Stimulated activated CD8-positive, alpha-beta memory T cell treated with anti-CD3 and anti-CD28 coated beads, Interleukin-15, amount 100 ng/mL, for 1 hour (primary cell): Measurements from ENCODE around the gene TM4SF4.
"Not testable (repeated sequence)": the region's sequence is repeated elsewhere in the genome, so short reads cannot be mapped to it uniquely, and the experiment has no call there.

Experiments used
- DNase-seq: peaks from one replicate; pipeline ENCODE4 v3.0.0-alpha.2; 2020; ENCODE audit warnings: low read depth

TM4SF4 gene, protein sequence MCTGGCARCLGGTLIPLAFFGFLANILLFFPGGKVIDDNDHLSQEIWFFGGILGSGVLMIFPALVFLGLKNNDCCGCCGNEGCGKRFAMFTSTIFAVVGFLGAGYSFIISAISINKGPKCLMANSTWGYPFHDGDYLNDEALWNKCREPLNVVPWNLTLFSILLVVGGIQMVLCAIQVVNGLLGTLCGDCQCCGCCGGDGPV

DNA sequence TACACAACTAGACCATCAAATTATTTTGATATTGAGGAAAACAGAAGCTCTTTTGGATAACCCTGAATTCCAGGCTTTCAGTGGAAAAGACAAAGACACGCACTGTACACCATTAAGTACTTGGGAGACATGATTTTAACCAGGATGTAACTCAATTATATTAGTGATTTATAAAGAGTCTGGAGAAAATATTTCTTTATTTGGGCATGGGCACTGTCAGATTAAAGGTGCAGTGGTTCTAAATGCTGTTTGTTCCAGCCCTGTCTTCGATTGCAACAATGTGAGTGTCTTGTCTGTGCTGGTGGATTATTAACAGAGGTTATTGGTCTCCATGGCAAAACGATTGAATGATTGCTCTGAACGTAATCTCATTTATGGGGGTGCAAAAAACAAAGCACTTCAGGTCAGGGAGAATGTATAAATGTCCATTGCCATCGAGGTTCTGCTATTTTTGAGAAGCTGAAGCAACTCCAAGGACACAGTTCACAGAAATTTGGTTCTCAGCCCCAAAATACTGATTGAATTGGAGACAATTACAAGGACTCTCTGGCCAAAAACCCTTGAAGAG, at the start of gene TM4SF4:
TSS of gene TM4SF4 (plus strand) at position 448 of the 568 bp plus-strand sequence. CDS start 181 bp downstream, outside the sequence.
- no peak for DNase-seq

DNA sequence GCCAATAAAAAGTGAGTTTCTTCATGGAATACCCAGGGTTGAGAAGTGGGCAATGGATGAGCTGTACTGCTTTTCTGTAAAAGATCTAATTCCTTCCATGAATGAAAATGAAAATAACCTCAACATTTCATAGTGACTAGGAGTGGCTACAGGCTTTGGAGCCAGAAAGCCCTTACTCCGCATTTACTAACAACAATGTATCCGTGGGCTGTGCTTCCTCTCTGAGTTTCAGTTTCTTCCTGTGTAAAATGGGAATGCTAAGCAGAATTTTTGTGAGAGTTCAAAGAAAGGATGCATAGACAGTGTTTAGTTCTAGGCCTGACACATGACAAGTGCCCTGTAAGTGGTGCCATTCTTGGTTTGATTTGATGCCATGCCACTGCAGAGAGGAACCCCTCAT, 49.6 kb upstream of the TM4SF4 start:
- DNase-seq, result no peak

DNA sequence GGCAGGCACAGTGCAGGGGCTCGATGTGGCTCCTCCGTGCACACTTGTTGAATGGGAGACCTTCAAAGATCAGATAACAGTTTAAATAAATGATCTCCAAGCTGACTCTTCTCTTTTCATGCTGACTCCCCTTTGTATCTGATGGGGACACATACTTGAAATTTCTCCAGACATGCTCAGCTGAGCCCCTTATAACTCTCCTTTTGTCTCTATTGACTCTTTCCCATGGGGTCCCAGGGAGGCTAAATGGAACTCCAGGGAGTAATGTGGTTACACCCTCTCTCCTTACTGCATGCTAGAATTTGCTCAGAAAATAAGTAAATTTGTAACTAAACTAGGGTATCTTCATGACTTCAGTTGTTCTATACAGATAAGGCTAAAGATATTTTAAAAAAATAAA, 48.2 kb upstream of the TM4SF4 start:
- no peak for DNase-seq

DNA sequence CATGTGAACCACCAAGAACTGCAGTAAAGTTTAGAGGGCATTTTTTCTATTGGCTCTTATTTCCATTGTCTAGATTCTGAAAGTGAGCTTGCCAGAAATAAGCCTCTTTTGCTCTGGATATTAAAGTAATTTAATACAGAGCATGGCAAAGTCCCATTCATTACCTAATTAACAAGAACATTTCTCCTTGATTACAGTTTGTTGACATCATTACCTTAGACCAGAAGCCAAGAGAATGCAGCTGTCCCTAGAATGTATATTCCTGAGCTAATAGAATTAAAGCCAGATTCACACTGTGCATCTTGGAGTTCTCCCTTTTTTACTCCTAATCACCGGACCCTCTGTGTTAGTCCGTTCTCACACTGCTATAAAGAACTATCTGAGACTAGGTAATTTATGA, 46.4 kb upstream of the TM4SF4 start:
- no peak for DNase-seq

DNA sequence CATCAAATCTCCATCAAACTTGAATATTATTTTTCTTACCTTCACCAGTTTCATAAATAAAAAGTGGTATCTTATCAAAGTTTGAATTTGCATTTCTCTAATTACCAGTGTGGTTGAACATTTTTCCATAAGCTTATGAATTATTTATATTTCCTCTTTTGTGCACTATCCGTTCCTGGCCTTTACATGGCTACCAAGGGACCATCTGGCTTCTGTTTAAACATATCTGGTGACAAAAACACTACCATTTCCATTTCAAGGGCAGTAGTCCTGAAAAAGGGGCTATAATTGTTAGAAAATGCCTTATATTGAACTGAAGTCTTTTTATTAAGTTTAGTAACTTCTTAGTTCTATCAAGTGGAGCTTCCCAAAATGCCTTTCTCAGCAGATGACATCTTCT, 44.3 kb upstream of the TM4SF4 start:
- no peak for DNase-seq

DNA sequence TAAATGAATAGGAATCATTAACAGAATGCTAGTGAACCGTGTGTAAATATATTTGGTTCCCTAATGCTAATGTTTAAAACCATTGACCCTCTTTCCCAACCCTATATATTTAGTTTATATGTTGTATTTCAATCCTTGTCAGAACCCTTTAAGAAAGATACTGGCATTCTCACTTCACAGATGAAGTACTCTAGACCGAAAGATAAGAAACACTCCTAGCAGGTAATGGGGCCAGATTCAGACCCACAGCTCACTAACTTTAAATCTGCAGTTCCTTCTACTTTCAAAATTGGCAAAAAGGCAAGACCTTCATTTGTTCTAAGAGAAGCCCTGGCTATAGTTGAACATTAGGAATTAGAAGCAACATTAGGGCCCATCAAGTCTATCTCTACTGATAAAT, 42.3 kb upstream of the TM4SF4 start:
- no peak for DNase-seq

DNA sequence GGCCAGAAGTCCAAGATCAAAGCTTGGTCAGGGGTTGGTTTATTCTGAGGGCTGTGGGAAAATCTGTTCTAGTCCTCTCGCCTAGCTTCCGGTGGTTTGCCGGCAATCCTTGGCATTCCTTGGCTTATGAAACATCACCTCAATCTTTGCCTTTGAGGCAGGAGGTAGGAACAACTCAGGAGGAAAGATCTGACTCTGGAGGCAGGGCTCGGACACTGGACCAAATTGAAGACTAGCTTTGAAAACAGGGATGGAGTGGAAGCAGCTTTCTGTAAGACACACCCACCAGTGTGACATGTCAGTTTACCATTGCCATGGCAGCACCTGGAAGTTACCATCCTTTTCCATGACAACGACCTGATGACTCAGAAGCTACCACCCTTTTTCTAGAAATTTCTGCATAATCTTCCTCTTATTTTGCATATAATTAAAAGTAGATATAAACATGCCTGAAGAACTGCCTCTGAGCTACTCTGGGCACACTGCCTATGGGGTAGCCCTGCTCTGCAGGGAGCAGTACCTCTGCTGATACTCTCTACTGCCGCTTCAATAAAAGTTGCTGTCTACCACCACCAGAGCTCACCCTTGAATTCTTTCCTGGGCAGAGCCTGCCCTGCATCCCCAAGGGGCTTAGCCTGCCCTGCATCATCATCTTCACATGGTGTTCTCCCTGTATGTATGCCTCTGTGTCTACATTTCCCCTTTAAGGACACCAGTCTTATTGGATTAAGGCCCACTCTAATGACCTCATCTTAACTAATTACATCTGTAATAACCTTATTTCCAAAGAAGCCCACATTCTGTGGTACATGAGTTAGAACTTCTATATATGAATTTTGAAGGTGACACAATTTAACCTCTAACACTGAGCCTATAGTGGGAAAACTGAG, 38.3 kb upstream of the TM4SF4 start:
- DNase-seq, result no peak

DNA sequence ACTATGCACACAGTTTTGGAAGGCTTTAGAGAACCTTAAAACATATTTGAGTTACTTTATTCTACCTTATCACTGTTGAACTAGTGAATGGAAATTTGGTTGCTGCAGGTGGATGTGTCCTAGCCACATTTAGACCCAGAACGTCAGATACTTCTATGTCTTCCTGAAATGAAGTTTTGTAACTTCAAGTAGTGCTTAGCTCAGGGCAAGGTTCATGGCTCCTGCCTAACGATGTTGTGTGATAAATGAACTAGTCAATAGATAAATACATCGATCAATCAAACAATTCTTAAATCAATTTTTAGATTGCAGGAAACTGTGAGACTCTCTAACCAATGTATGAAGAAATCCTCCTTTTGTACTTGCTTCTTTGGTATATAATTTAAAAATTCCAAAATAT, 37.2 kb upstream of the TM4SF4 start:
- no peak for DNase-seq

DNA sequence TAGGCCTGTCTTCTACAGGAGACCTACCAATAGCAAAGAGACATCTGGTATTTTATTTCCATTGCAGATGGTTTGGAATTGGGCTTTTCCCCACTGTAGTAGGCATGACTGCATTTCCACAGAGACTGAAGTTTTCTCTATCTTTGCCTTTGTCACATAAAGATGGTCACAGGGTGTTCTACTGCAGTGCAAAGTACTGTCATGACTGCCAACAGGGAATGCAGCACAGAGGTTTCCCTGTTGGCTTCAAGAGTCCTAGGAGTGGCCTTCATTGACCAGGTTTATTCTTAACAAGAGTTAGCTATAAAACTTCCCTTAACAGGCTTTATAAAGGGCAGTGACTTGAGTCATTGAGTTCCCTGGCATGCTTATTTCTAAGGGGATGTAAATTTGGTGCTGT, 36.8 kb upstream of the TM4SF4 start:
- DNase-seq, result no peak

DNA sequence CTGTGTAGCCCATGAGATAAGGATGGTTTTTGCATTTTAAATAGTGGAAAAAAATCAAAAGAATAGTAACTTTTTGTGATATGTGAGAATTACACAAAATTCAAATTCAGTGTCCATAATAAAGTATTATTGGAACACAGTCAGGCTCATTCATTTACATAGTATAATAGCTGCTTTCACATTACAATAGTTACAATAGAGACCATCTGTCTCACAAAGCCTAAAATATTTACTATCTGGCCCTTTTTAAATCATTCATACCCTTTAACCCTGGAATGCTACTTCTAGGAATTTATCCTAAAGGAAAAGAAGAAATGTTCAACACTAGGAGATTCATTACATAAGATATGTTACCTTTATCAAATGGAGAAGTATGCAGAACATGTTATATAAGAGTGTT, 35.5 kb upstream of the TM4SF4 start:
- no peak for DNase-seq

DNA sequence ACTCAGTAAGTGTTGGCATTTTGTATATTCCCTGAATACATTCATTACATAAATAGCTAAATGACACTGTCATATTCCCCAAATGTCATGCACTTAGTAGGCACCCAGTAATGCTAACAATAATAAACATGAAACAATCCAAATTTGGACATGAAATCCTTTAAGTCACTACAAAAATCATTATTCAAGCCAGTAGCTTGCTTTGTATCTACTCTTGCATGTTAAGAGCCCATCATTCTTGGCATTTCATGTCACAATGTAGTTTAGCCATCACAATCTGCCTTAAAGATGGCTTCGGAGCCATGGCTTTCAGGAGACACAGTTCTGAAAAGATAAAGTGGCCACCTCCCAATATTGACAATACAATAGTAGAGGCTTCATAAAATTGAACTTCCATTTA, 32.9 kb upstream of the TM4SF4 start:
- DNase-seq, result no peak

DNA sequence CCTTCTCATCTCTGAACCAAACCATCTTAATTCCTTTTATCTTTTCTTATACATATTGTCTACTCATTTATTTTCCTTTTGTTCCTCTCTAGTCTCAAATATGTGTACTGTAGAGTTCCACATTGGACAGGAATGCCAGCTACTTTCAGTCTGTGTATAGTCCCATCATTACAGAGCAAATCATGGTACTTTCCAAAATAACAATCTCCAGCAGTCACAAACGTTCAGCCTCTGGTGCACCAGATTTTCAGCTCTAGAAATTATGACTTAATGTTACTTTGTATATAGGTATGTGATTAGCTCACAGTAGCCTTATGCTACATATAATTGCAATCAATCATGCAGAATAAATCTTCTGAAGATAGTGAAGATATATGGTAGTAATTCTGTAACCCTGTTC, 32.5 kb upstream of the TM4SF4 start:
- no peak for DNase-seq

DNA sequence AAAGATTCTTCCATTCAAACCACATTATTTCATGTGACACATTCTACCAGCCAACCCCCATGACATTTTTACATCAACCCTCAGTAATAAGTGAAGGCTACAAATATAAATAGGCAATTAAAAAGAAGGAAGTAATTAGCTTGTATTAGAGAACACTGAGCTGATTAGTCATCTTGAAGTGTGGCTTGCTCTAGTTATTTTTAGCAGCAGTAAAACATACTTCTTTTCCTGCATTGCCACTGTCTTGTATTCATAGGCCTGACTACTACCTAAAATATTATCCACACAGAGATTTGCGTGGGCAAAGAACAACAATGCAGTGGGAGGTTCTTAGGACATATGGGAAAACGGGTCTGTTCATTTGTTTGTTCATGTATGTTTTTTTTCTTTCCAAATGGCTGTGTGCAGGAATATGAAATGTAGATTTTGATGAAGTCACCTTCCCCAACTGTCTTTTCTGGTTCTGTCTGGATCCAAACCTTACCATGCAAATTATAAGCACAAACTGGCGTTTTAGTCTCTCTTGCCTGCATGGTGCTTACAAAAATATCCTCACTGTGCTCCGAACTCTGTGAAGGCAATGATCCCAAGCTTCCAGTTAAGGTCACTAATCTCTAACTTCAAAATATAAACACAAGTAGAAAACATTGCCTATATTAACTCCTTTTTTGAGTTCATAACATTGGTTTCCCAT, 31.5 kb upstream of the TM4SF4 start:
- no peak for DNase-seq

DNA sequence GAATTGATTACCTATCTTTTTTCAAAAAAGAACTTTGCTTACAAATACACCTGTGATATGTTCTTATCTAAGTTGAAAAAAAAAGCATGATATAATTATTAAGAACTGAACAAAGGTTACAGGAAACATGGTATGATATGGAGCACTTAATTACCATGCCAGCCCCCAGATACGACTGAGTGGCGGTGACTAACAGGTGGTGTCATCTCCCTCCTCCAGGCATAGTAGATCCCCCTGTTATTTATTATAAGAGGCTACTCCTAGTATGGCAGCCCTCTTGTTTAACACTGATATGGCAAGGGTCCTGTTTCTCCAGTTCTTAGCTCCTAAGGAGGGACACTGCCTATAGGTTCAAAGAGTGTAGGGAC, 31.0 kb upstream of the TM4SF4 start:
- DNase-seq, result no peak

DNA sequence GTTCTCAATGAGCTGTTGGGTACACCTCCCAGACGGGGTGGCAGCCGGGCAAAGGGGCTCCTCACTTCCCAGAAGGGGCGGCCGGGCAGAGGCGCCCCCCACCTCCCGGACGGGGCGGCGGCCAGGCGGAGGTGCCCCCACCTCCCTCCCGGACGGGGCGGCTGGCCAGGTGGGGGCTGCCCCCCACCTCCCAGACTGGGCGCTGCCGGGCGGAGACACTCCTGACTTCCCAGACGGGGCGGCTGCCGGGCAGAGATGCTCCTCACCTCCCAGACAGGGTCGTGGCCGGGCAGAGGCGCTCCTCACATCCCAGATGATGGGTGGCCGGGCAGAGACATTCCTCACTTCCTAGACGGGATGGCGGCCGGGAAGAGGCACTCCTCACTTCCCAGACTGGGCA, 29.6 kb upstream of the TM4SF4 start:
- not testable (repeated sequence) for DNase-seq

DNA sequence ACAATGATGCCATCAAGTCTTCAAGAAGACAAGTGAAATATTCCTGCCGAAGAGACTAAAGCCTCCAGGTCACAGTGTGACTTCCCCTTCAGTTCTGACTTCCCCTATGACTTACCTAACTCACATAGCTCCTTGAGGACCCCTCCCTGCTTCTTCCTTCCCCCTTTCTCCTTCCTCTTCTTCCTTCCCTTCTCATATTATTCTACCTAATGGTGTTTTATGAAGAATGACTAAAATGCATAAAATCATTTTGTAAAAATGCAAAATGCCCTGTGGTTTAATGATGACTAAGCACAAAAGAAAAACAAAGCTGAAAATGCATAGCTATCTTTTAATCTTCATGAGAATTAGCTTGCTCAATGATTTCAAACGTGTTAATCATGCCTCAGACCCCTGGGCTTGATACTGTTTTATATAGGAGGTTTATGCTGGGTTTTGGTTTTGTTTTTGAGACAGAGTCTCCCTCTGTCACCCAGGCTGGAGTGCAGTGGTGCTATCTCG, 26.1 kb upstream of the TM4SF4 start:
- DNase-seq, result no peak

DNA sequence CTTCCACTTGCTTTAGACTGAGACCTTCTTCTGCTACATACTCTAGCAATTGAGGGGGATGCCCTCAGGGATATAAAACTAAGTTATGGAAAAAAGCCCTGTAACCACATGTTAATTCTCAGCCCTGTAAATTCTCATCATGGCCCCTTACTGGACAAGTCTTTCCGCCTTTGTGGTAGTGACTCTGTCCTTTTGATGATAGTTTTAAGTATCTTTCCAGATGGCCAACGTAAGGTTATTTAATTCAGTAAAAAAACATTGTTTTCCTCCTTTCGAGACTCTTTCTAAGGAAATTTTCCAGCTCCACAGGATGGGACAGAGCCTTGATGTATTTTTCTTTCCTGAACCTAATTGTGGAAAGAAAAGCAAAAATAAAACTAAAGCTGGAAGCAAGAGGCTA, 25.3 kb upstream of the TM4SF4 start:
- no peak for DNase-seq

DNA sequence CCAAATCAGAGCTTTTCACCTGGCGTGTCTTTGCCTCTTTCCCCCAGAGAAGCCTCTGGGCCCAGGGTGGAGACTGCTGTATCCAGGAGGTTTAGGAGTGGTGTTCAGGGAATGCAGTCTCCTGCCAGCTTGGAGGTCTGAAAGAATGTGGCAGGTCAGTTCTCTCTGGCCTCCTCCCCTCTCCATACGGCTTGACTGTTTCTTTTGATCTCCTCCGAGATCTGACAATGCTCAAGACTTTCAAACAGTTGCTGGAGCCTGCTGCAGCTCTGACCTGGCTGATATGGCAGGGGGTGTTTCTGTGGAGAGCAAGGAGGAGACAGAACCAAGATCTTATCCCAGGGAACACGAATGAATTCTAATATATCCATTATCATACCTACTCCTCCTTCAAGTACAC, 24.7 kb upstream of the TM4SF4 start:
- DNase-seq, result no peak

DNA sequence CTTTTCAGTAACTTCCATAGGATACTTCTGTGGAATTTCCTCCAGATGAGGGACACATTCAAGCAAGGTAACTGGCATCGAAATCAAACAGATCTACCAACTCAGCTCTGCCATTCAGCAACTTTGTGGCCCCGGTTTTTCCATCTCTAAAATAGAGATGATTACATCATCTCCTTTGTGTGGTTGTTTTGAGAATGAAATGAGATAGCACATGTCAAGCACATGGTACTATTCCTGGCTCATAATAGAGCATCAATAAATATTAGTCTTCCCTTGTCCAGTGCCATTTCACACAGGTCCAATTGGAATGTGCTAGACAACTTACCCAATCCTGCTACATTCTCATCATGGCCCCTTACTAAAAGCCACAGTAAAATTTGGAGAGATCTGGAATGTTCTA, 24.2 kb upstream of the TM4SF4 start:
- DNase-seq, result no peak

DNA sequence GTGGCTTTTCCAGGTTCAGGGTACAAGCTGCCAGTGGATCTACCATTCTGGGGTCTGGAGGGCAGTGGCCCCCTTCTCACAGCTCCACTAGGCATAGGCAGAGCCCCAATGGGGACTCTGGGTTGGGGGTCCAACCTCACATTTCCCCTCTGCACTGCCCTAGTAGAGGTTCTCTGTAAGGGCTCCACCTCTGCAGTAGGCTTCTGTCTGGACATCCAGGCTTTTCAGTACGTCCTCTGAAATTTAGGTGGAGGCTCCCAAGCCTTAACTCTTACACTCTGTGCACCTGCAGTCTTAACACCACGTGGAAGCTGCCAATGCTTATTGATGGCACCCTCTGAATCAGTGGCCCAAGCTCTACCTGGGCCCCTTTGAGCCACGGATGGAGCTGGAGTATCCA, 22.5 kb upstream of the TM4SF4 start:
- DNase-seq, result no peak

DNA sequence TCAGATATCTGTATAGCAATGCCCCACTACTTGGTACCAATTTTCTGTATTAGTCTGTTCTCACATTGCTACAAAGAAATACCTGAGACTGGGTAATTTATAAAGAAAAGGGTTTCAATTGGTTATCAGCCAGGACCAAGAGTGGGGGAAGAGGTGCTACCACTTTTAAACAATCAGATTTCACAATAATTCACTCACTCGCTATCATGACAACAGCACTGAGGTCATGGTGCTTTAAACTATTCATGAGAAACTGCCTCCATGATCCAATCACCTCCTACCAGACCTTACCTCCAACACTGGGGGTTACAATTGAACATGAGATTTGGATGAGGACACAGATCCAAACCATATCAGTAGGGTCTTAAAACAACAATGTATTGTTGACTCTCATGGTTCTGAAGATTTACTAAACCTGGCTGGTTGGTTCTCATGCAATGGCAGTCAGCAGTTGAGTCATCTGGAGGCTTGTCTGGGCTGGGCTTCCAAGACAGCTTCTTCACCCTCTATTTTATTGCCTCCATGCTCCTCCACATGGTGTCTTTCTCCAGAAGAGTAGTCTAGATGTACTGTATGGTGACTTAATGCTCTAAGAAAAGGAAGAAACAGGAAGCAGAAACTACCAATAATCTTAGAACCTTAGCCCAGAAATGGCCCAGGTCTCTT, 21.2 kb upstream of the TM4SF4 start:
- DNase-seq, result no peak

DNA sequence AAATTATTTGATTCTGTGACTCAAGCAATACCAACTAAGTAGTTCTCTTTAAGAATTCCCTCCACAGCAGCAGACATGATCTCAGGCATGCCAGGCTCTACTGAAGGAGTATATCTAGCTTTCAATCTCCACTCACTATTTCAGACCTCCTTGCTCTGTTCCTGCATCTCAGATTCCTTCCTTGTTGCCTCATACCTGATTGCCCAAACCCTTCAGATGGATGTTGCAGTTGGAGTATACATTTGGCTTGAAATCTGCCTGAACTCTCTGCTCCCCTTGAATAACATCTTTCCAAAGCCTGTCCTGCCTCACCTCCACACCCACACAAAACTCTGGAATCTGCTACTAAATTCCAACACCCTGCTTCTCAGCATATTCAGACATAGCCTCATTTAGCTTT, 19.8 kb upstream of the TM4SF4 start:
- no peak for DNase-seq
